ENCODE data around the gene GHR. TPM values are rescaled to one million over a fixed set of nuclear protein-coding genes. Genes with fewer than 3 reads are reported as not detected.

Gene GHR
- total and polyA plus RNA-seq, 2 donors from 2014 or later, result 3.7 to 6.5 TPM

DNA sequence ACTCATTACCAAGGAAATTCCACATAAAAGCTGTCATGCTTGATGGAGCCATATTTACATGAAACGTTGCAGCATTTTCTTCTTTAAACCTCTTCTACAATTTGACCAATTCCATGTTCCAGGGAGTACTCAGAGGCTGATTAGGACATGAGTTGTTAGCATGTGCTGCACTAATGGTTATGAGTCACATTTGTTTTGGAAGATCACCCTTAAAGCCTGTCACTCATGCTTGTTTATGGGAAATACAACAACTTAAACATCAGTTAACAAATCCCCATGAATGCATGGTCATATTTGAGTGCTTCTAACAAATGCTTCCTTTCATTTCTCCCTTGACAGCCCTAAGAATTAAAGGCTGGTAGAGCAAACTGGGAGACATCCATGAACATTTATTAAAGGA, 156.1 kb downstream of the GHR start:
- DNase-seq, result no peak
- no peak for FAIRE-seq
- Histone ChIP-seq H3K4me3 (ENCODE audit: low read length in 3 of 3) (no peak overlapping the region), H3K27ac (ENCODE audit: low read depth in 2 of 2, low read length in 2 of 2) (no peak overlapping the region), H3K9me3 (ENCODE audit: control insufficient read depth in 2 of 3, insufficient read depth in 1 of 3, low read length in 3 of 3) (no peaks in the 10 kb centered on the region), H3K36me3 (ENCODE audit: control insufficient read depth in 2 of 3, insufficient read depth in 3 of 3, low read length in 3 of 3) (no peaks in the 10 kb centered on the region), H3K9ac (ENCODE audit: low read length in 3 of 3) (no peak overlapping the region), H3K4me1 (ENCODE audit: control insufficient read depth in 2 of 3, insufficient read depth in 2 of 3, low read depth in 1 of 3, low read length in 3 of 3) (peaks cover 0 to 5% (median 0%) of the 10 kb centered on the region in 3 donors), H3K27me3 (ENCODE audit: control insufficient read depth, insufficient read depth, low read length) (no peaks in the 10 kb centered on the region)
- intact Hi-C loops (cut with DNase I), result no loop called here
- TF ChIP-seq, protein P1, sequence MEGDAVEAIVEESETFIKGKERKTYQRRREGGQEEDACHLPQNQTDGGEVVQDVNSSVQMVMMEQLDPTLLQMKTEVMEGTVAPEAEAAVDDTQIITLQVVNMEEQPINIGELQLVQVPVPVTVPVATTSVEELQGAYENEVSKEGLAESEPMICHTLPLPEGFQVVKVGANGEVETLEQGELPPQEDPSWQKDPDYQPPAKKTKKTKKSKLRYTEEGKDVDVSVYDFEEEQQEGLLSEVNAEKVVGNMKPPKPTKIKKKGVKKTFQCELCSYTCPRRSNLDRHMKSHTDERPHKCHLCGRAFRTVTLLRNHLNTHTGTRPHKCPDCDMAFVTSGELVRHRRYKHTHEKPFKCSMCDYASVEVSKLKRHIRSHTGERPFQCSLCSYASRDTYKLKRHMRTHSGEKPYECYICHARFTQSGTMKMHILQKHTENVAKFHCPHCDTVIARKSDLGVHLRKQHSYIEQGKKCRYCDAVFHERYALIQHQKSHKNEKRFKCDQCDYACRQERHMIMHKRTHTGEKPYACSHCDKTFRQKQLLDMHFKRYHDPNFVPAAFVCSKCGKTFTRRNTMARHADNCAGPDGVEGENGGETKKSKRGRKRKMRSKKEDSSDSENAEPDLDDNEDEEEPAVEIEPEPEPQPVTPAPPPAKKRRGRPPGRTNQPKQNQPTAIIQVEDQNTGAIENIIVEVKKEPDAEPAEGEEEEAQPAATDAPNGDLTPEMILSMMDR (IDR thresholded peaks at IDR 0.05; ENCODE audit: borderline replicate concordance, extremely low read depth, insufficient read depth), result no peak

DNA sequence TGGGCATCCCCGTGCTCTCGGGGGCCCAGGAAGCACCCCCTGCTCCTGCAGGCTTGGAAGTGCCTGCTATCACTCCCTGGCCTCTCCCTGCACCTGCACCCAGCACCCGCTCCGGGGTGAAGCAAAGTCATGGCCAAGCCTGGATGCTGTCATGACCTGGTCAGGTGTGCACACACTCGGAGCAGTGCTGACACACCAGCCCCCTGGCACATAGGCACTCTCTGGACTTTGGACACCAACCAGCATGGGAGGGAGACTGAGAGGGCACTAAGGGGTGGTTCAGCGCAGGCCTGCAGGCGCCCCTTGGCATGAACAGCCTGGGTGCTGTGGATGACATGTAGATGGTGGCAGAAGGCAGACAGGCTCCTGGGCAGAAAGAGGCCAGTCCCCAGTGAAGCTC, 158.6 kb downstream of the GHR start:
- no peak overlapping the region for H3K27ac ChIP-seq (ENCODE audit: low read depth in 2 of 2, low read length in 2 of 2)
- H3K4me1 ChIP-seq (ENCODE audit: control insufficient read depth in 2 of 3, insufficient read depth in 2 of 3, low read depth in 1 of 3, low read length in 3 of 3), result peaks cover 0 to 8% (median 6%) of the 10 kb centered on the region in 3 donors
- no peaks in the 10 kb centered on the region for H3K9me3 ChIP-seq (ENCODE audit: control insufficient read depth in 2 of 3, insufficient read depth in 1 of 3, low read length in 3 of 3)
- no peak overlapping the region for H3K4me3 ChIP-seq (ENCODE audit: low read length in 3 of 3)
- TF ChIP-seq, protein P1 (IDR thresholded peaks at IDR 0.05; ENCODE audit: borderline replicate concordance, extremely low read depth, insufficient read depth), result no peak
- intact Hi-C loops (cut with DNase I), result no loop called here
- FAIRE-seq (no peak), DNase-seq (no peak)
- H3K9ac ChIP-seq (ENCODE audit: low read length in 3 of 3), result no peak overlapping the region
- no peaks in the 10 kb centered on the region for H3K27me3 ChIP-seq (ENCODE audit: control insufficient read depth, insufficient read depth, low read length)
- H3K36me3 ChIP-seq (ENCODE audit: control insufficient read depth in 2 of 3, insufficient read depth in 3 of 3, low read length in 3 of 3), result no peaks in the 10 kb centered on the region

DNA sequence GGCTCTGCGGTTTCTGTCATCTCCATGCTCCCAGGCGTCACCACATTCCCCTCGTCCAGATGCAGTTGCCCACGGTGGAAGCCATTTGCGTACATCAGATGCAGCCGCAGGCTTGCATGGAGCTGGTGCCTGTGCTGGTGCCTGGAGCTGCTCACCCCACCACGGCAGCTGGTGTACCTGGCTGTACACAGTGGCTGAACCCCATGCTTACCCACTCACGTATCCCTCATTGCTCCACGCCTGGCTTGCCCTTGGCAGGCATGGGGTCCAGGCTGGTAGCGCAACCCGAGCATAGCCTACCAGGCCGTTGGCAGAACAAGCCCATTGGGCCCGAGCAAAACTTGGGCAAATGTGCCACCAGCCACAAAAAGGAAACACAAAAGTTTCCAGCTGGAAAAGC, 159.5 kb downstream of the GHR start:
- intact Hi-C loops (cut with DNase I), result no loop called here
- H3K4me3 ChIP-seq (ENCODE audit: low read length in 3 of 3), result no peak overlapping the region
- TF ChIP-seq, protein P1 (IDR thresholded peaks at IDR 0.05; ENCODE audit: borderline replicate concordance, extremely low read depth, insufficient read depth), result no peak
- no peak overlapping the region for H3K27ac ChIP-seq (ENCODE audit: low read depth in 2 of 2, low read length in 2 of 2)
- no peaks in the 10 kb centered on the region for H3K9me3 ChIP-seq (ENCODE audit: control insufficient read depth in 2 of 3, insufficient read depth in 1 of 3, low read length in 3 of 3)
- DNase-seq (peak in 1 of 5 donors; percentile 64), FAIRE-seq (no peak)
- H3K36me3 ChIP-seq (ENCODE audit: control insufficient read depth in 2 of 3, insufficient read depth in 3 of 3, low read length in 3 of 3), result no peaks in the 10 kb centered on the region
- peaks cover 0 to 8% (median 6%) of the 10 kb centered on the region in 3 donors for H3K4me1 ChIP-seq (ENCODE audit: control insufficient read depth in 2 of 3, insufficient read depth in 2 of 3, low read depth in 1 of 3, low read length in 3 of 3)
- no peaks in the 10 kb centered on the region for H3K27me3 ChIP-seq (ENCODE audit: control insufficient read depth, insufficient read depth, low read length)
- no peak overlapping the region for H3K9ac ChIP-seq (ENCODE audit: low read length in 3 of 3)

DNA sequence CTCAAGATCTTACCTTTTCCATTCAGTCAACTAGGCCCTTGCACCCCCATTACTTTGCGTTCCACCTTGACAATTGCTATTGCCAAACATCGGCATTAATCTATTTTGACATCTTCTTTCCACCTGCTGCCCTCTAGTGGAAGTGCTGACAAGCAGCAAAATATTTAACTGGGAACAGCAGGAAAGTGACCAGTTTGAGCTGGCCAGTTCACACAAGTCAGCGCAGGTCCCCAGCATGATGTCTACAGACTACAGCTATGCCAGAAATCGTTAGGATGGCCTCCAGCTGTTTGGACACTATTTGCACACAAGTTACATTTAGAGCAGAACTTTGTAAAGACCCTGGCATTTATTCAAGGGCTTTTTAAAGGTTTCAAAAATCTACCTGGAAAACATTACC, 160.1 kb downstream of the GHR start:
- TF ChIP-seq, protein P1 (IDR thresholded peaks at IDR 0.05; ENCODE audit: borderline replicate concordance, extremely low read depth, insufficient read depth), result peak; percentile 82
- Histone ChIP-seq H3K9ac (ENCODE audit: low read length in 3 of 3) (no peak overlapping the region), H3K27ac (ENCODE audit: low read depth in 2 of 2, low read length in 2 of 2) (no peak overlapping the region), H3K4me1 (ENCODE audit: control insufficient read depth in 2 of 3, insufficient read depth in 2 of 3, low read depth in 1 of 3, low read length in 3 of 3) (peaks cover 0 to 11% (median 6%) of the 10 kb centered on the region in 3 donors), H3K36me3 (ENCODE audit: control insufficient read depth in 2 of 3, insufficient read depth in 3 of 3, low read length in 3 of 3) (no peaks in the 10 kb centered on the region), H3K9me3 (ENCODE audit: control insufficient read depth in 2 of 3, insufficient read depth in 1 of 3, low read length in 3 of 3) (no peaks in the 10 kb centered on the region), H3K27me3 (ENCODE audit: control insufficient read depth, insufficient read depth, low read length) (no peaks in the 10 kb centered on the region), H3K4me3 (ENCODE audit: low read length in 3 of 3) (no peak overlapping the region)
- DNase-seq, result peak; percentile 43 to 76 (median 65)
- intact Hi-C loops (cut with DNase I), result no loop called here
- FAIRE-seq, result peak; percentile 87
